HepG2 (cell line): ENCODE data around the gene PARD3. TPM values are rescaled to one million over a fixed set of nuclear protein-coding genes. Genes with fewer than 3 reads are reported as not detected.

ENCODE experiments used
- ATAC-seq: fragments of 200-7000 bp; cut with Tn5 transposase; 3 replicates; pipeline ENCODE4 v1.9.1; 2020; ENCODE audit warnings: mild to moderate bottlenecking, moderate library complexity
- BruUV-seq: library from RNA; stranded (reverse); fragments of 400-500 nt; replicated peaks from 2 replicates; lab custom pipeline; 2021; lab: Mats Ljungman, UMichigan
- CTCF ChIA-PET: fragments of 300-600 bp; formaldehyde crosslinking; extraction: SDS; loops from one replicate; lab custom pipeline; 2021; ENCODE audit warnings: low total read pairs, inconsistent platforms, low intra/inter-chr PET ratio; lab: Yijun Ruan, JAX
- POLR2A ChIA-PET: fragments of 350-600 bp; sonication (Branson Sonifier 250); formaldehyde crosslinking; loops from one replicate; lab custom pipeline; 2020; ENCODE audit warnings: antibody characterized with exemption, inconsistent platforms; lab: Yijun Ruan, JAX
- DNase-seq: peaks from one replicate; pipeline ENCODE4 v3.0.0-alpha.2; 2015; ENCODE audit warnings: low spot score
- FAIRE-seq: peaks from 3 replicates; lab custom pipeline; 2011; peaks lifted over from hg19 to GRCh38; lab: Jason Lieb, UNC
- H2AFZ ChIP-seq: one replicate; pipeline ENCODE4 v1.6.1; 2011; ENCODE audit warnings: low read length, inconsistent platforms
- H3K27ac ChIP-seq: fragments of 300-600 bp; 3 replicates; pipeline ENCODE4 v1.8.0; 2011; ENCODE audit warnings: mixed run types, mild to moderate bottlenecking, mixed read lengths, low read length, inconsistent platforms; ENCODE audit not compliant: insufficient read depth; ENCODE audit errors: extremely low read length
- H3K27me3 ChIP-seq, 2 experiments: fragments of 200-600 bp in 1 of 2; 2 replicates in 1 of 2; 3 replicates in 1 of 2; pipeline versions ENCODE4 v1.6.0 to v1.8.0; 2011; ENCODE audit warnings: low read length in 2 of 2, mild to moderate bottlenecking in 2 of 2, moderate library complexity in 2 of 2, inconsistent platforms in 1 of 2; ENCODE audit not compliant: insufficient read depth in 2 of 2, control insufficient read depth in 1 of 2
- H3K36me3 ChIP-seq, 2 experiments: fragments of 200-600 bp in 1 of 2; replicated peaks in 1 of 2; 2 replicates in 1 of 2; 3 replicates in 1 of 2; pipeline versions ENCODE4 v1.5.1 to v1.8.0; 2011; ENCODE audit warnings: low read length in 2 of 2, inconsistent platforms in 1 of 2; ENCODE audit not compliant: insufficient read depth in 2 of 2, control insufficient read depth in 1 of 2
- H3K4me1 ChIP-seq: 2 replicates; pipeline ENCODE4 v1.5.1; 2012; ENCODE audit warnings: low read length, inconsistent platforms; ENCODE audit not compliant: insufficient read depth
- H3K4me2 ChIP-seq: 2 replicates; pipeline ENCODE4 v1.6.0; 2011; ENCODE audit warnings: low read depth, low read length, inconsistent platforms
- H3K4me3 ChIP-seq, 3 experiments: fragments of 200-600 bp in 1 of 3; sonication (generic), shearing (Covaris generic) in 1 of 3; replicated peaks in 1 of 3; 2 replicates each; pipeline ENCODE4 v1.5.1; 2011 to 2016; ENCODE audit warnings: low read length in 3 of 3, inconsistent platforms in 2 of 3, low read depth in 2 of 3, mild to moderate bottlenecking in 2 of 3, control low read depth in 1 of 3, mixed read lengths in 1 of 3; ENCODE audit not compliant: insufficient read depth in 1 of 3
- H3K79me2 ChIP-seq: one replicate; pipeline ENCODE4 v1.6.1; 2011; ENCODE audit warnings: low read length, inconsistent platforms; ENCODE audit not compliant: insufficient read depth
- H3K9ac ChIP-seq: 2 replicates; pipeline ENCODE4 v1.6.0; 2011; ENCODE audit warnings: mild to moderate bottlenecking, low read depth, low read length, inconsistent platforms; ENCODE audit not compliant: insufficient read depth
- H3K9me3 ChIP-seq: 2 replicates; pipeline ENCODE4 v1.5.1; 2012; ENCODE audit warnings: mild to moderate bottlenecking, low read length
- H4K20me1 ChIP-seq: 2 replicates; pipeline ENCODE4 v1.6.0; 2011; ENCODE audit warnings: inconsistent platforms, mild to moderate bottlenecking, low read length, moderate library complexity; ENCODE audit not compliant: insufficient read depth
- AGO2 ChIP-seq: fragments of 200-400 bp; formaldehyde crosslinking; optimal IDR thresholded peaks from 2 replicates; pipeline ENCODE3; 2017; ENCODE audit warnings: mild to moderate bottlenecking, low read depth, low read length, moderate library complexity
- ARNT ChIP-seq: fragments of 450-650 bp; IDR thresholded peaks from 2 replicates; pipeline ENCODE4 v1.6.1; 2017
- FLYWCH1 ChIP-seq: sonication (generic); formaldehyde crosslinking; IDR thresholded peaks from 2 replicates; pipeline ENCODE4 v1.8.1; 2023; ENCODE audit warnings: mild to moderate bottlenecking, missing genetic modification reagents
- FOXK2 ChIP-seq: fragments of 450-650 bp; IDR thresholded peaks from 2 replicates; pipeline ENCODE4 v1.6.1; 2016
- NKX3-1 ChIP-seq: sonication (generic); formaldehyde crosslinking; IDR thresholded peaks from 2 replicates; pipeline ENCODE4 v1.5.0; 2020; ENCODE audit warnings: missing genetic modification reagents
- RBM22 ChIP-seq: fragments of 200-400 bp; formaldehyde crosslinking; optimal IDR thresholded peaks from 2 replicates; pipeline ENCODE3; 2017; ENCODE audit warnings: mild to moderate bottlenecking, low read length, moderate library complexity
- STAG1 ChIP-seq: sonication (generic); formaldehyde crosslinking; IDR thresholded peaks from 2 replicates; pipeline ENCODE4 v1.4.0; 2020; ENCODE audit warnings: missing genetic modification reagents
- WIZ ChIP-seq: sonication (generic); formaldehyde crosslinking; IDR thresholded peaks from 2 replicates; pipeline ENCODE4 v1.5.1; 2020; ENCODE audit warnings: mild to moderate bottlenecking, missing genetic modification reagents
- ZKSCAN5 ChIP-seq: sonication (generic); formaldehyde crosslinking; IDR thresholded peaks from 2 replicates; pipeline ENCODE4 v1.5.1; 2020; ENCODE audit warnings: mild to moderate bottlenecking, missing genetic modification reagents
- ZNF792 ChIP-seq: IDR thresholded peaks from 2 replicates; pipeline ENCODE4 v1.6.1; 2016
- WGBS: methylation state at CpG from one replicate; pipeline ENCODE4 v1.1.6; 2017; ENCODE audit warnings: low lambda C conversion rate; 5-methylcytosine and 5-hydroxymethylcytosine counted together
- in situ Hi-C: cut with HindIII; loops from 2 replicates; pipeline ENCODE4 v1.10.0; 2017; ENCODE audit warnings: low pct_unique_long_range_greater_than_20kb; ENCODE audit not compliant: extremely low pct_ligation_motif_present
- intact Hi-C: fragments of 100-400 bp; cut with micrococcal nuclease; formaldehyde crosslinking; loops from one replicate; pipeline ENCODE4 v1.10.0; 2022; ENCODE audit not compliant: unreplicated experiment
- polyA plus RNA-seq, 8 experiments: library from polyadenylated mRNA; depleted of rRNA in 3 of 8; stranded (reverse) in 7 of 8; unstranded in 1 of 8; fragments of >200 nt; fragmentation: Illumina TruSeq in 4 of 8; extraction: Trizol in 4 of 8; gene quantifications; 2 replicates each; pipeline versions ENCODE4 v1.2.1 to v1.2.3, GENCODE V29; 2011 to 2016; ENCODE audit warnings: low read depth in 4 of 8, missing spikeins in 1 of 8, mixed read lengths in 1 of 8; ENCODE audit not compliant: insufficient read depth in 1 of 8
- total RNA-seq, 5 experiments: library from RNA; depleted of rRNA; stranded (reverse); fragments of >200 nt; fragmentation: Illumina TruSeq; extraction: Trizol; gene quantifications; 2 replicates each; pipeline ENCODE4 v1.2.3, GENCODE V29; 2016; ENCODE audit warnings: low read depth in 1 of 5
- TF ChIP-seq, protein P1 (sequence below): sonication (generic); formaldehyde crosslinking; IDR thresholded peaks from 2 replicates; pipeline ENCODE4 v1.8.0; 2022; ENCODE audit warnings: missing genetic modification reagents, low read depth, mild to moderate bottlenecking, borderline replicate concordance
- TF ChIP-seq, protein P2 (sequence below): sonication (generic); formaldehyde crosslinking; IDR thresholded peaks from 2 replicates; pipeline ENCODE4 v1.5.1; 2020; ENCODE audit warnings: mild to moderate bottlenecking, missing genetic modification reagents, borderline replicate concordance
- TF ChIP-seq, protein P3 (sequence below): sonication (generic); formaldehyde crosslinking; IDR thresholded peaks from 2 replicates; pipeline ENCODE4 v1.4.0; 2020; ENCODE audit warnings: mild to moderate bottlenecking, missing genetic modification reagents

Gene PARD3
- total and polyA plus RNA-seq, 2 of the 13 experiments (the other 11 are each of a cell fraction or from before 2014, with no cell fraction given): 40.9 to 60.0 TPM

- TF ChIP-seq, protein P1, sequence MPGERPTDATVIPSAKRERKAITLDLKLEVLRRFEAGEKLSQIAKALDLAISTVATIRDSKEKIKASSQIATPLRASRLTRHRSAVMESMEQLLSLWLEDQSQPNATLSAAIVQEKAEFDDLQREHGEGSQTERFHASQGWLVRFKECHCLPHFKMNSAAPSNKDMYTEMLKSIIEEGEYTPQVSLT (CRISPR knock-in tag): no peak
Measured at GRCh38 chr10:34792881-34793280, 22.2 kb downstream of the PARD3 start (continued).

DNA sequence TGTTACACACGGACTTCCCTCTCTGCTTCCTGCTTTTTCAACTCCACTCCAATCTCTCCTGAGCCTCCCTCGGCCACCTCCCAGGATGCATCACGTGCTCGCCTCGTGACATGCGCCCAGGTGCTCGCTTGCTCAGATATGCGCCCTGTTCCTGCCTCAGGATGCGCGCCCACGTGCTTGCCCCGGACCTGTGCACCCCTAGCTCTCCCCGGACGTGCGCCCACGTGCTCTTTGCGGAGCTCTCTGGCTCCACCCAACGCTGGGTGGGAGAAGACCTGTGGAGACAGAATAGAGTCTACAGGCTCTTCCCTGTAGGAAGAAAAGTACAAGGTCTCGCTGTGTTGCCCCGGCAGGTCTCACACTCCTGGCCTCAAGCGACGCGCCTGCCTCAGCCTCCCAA lies 23.1 kb downstream of the PARD3 start:
- ChIA-PET POLR2A (no interaction called here), CTCF (no interaction called here)
- Histone ChIP-seq H3K36me3 (no peaks in the 10 kb centered on the region; a peak in 1 of 5 replicates), H3K9ac (no peak overlapping the region), H3K4me2 (no peak overlapping the region), H3K4me1 (peaks cover 19% of the 10 kb centered on the region), H3K27ac (no peak overlapping the region), H3K9me3 (no peaks in the 10 kb centered on the region), H3K4me3 (no peak overlapping the region), H2AFZ (no peak overlapping the region), H3K79me2 (peaks cover 90% of the 10 kb centered on the region), H4K20me1 (peaks cover 34% of the 10 kb centered on the region), H3K27me3 (no peaks in the 10 kb centered on the region)
- no peak for DNase-seq
- intact Hi-C loops (no loop called here), in situ Hi-C loops (no loop called here)
- WGBS: 90% methylated on average over 23 of the region's 23 CpGs
- ATAC-seq: peak; percentile 31
- no peak for TF ChIP-seq FOXK2
- TF ChIP-seq, protein P2, sequence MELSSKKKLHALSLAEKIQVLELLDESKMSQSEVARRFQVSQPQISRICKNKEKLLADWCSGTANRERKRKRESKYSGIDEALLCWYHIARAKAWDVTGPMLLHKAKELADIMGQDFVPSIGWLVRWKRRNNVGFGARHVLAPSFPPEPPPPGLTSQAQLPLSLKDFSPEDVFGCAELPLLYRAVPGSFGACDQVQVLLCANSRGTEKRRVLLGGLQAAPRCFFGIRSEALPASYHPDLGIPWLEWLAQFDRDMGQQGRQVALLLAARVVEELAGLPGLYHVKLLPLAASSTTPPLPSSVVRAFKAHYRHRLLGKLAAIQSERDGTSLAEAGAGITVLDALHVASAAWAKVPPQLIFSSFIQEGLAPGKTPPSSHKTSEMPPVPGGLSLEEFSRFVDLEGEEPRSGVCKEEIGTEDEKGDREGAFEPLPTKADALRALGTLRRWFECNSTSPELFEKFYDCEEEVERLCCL: no peak
- TF ChIP-seq ARNT: no peak
- no peak for TF ChIP-seq ZNF792 (CRISPR knock-in tag)
- no peak for TF ChIP-seq NKX3-1 (CRISPR knock-in tag)
- no peak for TF ChIP-seq WIZ (CRISPR knock-in tag)
- no peak for TF ChIP-seq ZKSCAN5 (CRISPR knock-in tag)
- peak; percentile 29 for TF ChIP-seq AGO2
- TF ChIP-seq, protein P3, sequence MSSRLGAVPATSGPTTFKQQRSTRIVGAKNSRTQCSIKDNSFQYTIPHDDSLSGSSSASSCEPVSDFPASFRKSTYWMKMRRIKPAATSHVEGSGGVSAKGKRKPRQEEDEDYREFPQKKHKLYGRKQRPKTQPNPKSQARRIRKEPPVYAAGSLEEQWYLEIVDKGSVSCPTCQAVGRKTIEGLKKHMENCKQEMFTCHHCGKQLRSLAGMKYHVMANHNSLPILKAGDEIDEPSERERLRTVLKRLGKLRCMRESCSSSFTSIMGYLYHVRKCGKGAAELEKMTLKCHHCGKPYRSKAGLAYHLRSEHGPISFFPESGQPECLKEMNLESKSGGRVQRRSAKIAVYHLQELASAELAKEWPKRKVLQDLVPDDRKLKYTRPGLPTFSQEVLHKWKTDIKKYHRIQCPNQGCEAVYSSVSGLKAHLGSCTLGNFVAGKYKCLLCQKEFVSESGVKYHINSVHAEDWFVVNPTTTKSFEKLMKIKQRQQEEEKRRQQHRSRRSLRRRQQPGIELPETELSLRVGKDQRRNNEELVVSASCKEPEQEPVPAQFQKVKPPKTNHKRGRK (CRISPR knock-in tag): no peak
- no peak for TF ChIP-seq FLYWCH1 (CRISPR knock-in tag)
- 0 out of 2 replicates have a peak, but pooled peaks have one; percentile 18 for TF ChIP-seq STAG1
- no peak for TF ChIP-seq RBM22
- FAIRE-seq: no peak
- no TSS peak for BruUV-seq
